HG02759 (cell line): ENCODE results near the gene ELK1.
"Not testable (repeated sequence)": the region's sequence is repeated elsewhere in the genome, so short reads cannot be mapped to it uniquely, and the experiment has no call there.

Experiments used
- ATAC-seq: cut with Tn5 transposase; IDR thresholded peaks from one replicate; pipeline ENCODE4 v1.9.1; 2021; ENCODE audit warnings: mild to moderate bottlenecking, moderate library complexity; ENCODE audit not compliant: unreplicated experiment

ELK1 gene, protein sequence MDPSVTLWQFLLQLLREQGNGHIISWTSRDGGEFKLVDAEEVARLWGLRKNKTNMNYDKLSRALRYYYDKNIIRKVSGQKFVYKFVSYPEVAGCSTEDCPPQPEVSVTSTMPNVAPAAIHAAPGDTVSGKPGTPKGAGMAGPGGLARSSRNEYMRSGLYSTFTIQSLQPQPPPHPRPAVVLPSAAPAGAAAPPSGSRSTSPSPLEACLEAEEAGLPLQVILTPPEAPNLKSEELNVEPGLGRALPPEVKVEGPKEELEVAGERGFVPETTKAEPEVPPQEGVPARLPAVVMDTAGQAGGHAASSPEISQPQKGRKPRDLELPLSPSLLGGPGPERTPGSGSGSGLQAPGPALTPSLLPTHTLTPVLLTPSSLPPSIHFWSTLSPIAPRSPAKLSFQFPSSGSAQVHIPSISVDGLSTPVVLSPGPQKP

DNA sequence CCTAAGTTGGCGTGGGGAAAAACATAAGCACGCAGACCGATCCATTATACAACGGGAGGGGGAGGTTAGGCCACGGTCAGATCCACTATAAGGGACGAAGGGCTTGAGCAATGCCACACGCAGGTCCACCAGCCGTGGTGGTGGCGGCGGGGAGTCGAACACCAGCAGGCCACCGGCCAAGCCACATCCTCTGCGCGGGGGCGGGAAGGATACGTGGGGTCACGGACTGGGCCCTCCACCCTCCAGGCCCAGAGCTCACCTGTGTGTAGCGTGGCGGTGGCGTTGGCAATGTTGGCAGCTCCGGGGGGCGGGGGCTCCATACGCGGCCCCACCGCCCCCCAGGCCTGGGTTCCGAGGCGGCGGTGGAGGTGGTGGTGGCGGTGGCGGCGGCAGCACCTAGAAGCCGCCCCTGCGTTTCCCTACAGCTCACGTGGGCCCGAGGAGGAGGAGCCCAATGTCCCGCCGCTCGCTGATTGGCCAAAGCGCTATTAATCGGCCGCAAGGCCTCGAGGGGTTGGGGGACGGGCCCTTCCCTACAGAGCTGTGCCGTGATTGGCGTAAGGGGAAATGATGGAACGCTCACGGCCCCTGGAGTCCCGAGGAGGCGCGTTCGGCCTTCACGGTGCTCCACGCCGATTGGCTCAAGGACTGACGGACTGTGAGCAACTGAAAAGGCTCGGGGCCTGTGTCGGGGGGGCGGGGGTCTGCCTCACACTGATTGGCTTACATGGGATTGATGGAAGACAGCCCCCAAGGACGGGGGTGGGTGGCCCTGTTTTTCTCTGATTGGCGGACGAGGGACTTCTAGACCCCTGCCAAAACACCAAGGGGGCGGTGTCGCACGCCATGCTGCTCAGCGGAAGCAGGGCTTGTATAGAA, at the start of gene ELK1:
TSS of gene ELK1 (minus strand) at position 400 of the 879 bp plus-strand sequence. CDS start 9,122 bp downstream, outside the sequence.
- peak; percentile 88 for ATAC-seq

DNA sequence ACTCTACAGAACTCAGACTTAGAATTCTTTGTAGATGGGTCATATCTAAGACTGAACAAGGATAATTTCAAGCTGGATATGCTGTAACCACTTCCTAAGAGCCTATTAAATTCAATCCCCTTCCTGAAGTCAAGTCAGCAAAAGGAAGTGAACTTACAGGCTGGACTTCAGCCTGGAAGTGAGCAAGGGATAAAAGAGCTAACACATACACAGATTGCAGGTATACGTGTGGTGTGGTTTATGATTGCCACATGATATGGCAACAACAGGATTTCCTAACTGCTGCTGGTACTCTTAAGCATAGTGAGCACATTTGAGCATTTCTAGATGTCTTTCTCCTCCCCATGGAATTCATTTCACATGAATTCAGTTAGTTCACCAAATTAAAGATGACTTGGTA, 46.8 kb upstream of the ELK1 start:
- no peak for ATAC-seq

DNA sequence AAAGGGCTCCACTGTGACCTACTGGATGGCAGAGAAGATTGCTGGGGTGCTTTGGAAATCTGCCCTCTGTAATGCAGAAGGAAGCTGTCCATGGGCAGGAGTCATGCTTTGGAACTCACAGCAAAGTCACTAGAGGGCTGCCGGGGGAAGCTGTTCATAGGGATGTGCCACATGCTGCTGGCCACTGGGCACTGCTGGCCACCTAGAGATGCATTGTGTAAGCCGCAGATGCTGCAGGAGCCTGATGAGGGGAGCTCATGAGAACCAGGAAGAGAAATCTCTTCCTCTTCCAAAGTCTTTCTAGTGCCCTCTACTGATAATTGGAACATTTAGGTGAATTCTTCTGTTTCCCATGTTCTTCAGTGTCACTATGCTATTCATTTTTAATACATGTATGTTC, 39.8 kb upstream of the ELK1 start:
- ATAC-seq: no peak

DNA sequence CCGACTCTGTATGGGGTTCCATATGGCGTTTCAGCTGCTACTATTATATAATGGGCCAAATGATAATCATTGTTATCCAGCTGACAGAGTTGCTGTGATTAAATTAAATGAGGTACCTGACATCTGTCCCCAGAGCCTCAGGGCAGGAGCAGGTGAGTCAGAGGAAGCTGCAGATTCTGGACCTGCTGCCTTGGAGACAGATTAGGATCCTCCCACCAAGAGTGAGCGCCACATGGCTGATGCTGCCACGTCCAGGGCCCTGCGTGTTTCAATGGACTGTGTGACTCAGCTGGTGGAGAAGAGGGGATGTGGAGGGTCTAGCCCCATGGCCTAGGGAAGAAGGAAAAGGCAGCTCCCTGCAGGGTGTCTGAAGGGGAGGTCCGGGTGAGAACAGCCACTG, 36.9 kb upstream of the ELK1 start:
- no peak for ATAC-seq

DNA sequence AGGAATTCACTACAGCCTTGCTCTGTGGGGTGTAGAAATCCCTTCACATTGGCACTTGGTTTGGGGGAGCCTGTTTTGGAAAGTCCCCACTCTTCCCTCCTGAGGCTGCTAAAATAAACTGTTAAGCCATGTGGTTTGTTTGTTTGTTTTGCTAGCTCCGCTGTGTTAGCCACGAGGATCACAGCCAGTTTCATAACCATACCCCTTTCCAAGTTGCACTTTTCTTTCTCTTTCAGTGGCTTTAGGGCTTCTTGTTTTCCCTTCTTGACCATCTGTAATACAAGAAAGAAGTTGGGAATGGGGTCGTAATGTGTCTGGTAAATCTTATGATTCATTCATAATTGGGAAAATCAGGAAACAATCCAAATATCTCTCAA, 33.5 kb upstream of the ELK1 start:
- no peak for ATAC-seq

DNA sequence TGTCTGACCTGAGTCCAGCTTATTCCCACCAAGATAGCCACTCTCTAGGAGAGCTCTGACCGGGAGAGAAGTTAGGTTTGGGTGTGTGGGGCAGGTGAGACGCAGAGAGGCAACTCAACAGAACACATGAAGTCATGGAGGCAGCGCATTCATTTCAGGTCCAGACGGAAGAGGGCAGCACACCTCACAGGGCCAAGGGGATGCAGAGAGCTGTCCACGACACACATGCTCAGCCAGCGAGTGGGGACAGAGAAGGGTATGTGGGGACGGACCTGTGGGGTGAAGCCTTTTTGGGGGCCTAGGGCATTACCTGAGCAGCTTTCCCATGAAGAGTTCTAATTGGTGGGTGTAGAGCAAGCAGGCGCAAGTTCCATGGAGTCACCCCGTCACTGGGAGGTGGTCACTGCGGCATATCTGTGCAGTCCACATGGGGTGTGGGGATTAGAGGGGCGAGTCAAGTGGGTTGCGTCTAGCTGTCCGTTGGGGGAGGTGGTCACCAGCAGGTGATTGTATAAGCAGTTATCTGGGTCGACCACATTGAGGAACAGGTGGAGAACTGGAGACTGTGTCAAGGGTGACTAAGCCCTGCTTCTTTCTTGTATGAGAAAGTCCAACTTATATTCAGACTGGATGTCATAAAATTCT, 32.9 kb upstream of the ELK1 start:
- no peak for ATAC-seq

DNA sequence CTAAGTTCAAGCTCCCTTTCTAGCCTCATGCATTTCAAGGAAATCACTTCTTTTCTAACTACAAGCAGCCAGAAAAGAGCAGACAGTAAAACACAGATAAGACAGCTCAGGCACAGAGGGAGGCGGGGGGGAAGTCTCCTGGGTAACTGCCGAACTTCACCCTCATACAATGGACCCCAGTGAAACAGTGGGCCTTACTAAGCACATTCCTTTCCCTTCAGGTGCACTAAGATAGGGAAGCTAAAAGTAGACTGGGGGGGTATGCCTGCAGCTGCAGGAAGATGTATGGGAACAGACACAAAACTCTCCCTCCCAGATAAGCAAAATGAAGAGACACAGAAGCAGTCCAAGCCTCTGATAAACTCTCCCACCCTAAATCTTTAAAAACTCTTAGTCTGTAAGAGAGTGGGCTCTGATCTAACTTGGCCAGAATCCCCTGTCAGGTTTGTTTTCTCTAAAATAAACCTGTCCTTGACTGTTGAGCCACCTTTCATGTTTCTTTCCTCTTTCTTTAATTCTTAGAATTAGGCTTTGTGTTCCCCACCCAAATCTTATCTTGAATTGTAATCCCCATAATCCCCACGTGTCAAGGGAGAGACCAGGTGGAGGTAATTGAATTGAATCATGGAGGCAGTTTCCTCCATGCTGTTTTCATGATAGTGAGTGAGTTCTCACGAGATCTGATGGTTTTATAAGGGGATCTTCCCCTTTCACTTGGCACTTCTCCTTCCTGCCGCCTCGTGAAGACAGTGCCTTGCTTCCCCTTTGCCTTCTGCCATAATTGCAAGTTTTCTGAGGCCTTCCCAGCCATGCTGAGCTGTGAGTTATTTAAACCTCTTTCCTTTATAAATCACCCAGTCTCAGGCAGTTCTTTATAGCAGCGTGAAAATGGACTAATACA, 25.8 kb upstream of the ELK1 start:
- ATAC-seq: not testable (repeated sequence)

DNA sequence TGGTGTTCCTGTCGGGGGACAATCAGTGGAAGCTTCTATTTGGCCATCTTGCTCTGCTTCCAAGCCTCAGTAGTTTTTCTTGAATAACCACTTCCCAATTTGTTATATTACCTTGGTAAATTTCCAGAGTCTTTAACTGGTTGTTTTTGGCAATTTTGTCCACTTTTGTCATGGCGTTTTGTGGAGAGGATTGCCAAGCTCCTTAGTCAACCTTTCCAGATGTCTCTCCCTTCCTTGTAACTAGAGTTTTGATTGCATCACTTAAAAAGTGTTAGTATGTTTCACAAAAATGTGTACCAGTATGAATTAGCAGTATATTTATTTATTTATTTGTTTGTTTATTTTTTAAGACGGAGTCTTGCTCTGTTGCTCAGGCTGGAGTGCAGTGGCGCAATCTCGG, 24.4 kb upstream of the ELK1 start:
- no peak for ATAC-seq

DNA sequence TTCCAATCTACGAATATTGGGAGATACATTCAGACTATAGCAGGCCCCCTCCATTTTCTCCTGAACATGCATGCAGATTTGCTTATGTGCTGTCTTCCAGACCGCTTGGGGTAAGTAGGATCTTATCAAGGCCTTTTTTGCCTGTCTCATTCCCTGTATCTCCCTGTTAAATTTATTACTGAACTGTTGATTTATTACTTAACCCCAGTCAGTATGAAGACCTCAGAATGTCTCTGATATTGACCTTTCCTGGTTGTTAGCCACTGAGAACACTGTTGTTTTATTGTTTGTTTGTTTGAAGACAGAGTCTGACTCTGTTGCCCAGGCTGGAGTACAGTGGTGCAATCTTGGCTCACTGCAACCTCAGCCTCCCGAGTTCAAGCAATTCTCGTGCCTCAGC, 15.4 kb upstream of the ELK1 start:
- not testable (repeated sequence) for ATAC-seq

DNA sequence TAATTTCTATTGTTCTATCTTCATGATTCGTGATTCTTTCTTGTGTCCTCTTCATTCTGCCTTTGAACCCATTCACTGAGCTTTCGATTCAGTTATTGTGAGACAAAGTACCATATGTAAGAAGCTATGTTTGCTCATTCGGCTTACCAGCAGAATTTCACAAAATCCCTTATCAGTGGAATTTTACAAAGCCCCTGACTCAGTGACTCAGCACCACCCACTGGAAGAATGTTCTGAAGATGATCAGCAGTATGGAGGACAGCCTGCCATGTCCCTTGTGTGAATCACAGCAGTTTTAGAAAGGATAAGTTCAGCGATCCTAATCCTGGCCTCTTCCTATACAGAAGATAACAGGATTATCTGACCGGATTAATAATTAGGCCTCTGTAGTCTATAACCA, 14.4 kb upstream of the ELK1 start:
- ATAC-seq: no peak

DNA sequence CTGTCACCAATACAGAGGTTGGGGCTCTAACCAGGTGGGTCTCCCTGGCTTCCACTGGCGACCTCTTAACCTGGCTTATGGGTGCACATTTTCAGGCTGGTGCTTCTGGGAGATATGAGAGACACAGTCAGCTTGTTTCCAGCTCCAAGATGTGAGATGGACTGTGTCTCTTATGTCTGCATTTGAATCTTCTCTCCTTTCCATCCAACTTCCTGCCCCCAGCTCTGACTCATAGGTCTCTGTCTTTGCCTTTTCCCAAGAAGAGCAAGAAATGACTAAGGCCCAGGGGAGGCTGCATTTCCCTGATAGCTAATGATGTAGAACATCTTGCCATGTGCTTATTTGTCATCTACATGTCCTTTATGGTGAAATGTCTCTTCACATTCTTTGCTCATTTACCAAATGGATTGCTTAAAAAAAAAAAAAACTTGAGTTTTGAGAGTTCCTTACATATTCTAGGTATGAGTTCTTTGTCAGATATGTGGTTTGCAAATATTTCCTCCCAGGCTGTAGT, 11.8 kb upstream of the ELK1 start:
- ATAC-seq: no peak

DNA sequence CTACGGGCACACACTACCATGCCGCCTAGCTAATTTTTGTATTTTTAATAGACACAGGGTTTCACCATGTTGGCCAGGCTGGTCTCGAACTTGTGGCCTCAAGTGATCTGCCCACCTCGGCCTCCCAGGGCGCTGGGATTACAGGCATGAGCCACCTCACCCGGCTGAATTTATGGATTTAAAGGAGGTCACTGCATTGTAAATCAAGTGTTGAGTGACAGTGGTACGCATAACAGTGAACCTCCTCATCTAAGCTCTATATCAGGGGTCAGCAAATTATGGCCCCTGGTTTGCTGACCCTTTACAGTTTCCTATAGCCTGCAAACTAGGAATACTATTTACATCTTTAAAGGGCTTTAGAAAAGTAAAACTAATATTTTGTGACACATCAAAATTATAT, 11.2 kb upstream of the ELK1 start:
- ATAC-seq: no peak

DNA sequence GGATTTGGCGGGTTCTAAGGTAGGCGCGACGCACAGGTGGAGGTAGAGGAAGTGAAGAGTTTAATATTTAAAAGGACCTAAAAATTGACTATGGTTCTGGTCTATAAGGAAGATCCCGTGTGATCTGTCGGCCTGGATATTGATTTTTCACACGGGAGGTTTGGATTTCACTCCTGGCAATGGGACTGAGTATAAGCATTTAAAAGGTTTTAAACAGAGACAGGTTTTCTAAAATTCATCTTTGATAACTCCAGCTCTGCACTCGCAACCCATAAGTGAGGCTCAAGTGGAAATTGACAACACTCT, 9.0 kb upstream of the ELK1 start:
- ATAC-seq: no peak

DNA sequence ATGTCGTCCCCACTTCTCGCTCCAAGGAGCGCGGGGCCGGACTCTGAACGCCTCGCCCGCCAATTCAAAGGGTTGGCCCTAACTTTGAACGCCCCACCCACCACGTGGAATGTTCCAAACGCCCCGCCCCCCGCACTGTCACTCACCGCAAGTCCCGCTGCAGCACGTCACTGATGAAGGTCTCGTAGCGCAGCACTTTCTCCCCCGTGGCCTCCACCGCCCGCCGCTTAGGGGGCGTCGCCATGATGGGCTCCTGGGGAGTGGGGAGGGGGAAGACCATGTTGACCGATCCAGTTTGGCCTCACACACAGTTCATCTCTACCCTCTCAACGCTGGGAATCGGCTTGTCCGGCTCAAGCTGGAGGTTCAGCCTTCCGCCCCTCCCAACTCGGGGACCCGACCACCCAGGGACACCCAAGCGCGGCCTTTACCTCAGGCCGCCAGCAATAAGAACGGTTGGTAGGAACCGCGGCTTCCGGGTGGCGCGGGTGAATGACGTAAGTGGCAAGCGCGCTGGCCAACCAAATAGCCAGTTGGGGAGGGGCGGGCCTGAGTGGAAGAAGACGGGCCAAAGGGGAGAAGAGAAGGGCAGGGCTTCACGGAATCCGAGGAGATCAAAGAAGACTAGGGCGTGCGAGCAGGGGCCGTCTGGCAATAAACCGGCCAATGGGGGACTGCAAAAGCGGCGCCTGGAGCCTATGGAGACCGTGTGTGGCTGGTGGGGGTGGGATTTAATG, 8.5 kb upstream of the ELK1 start, which contains the start of gene UXT:
TSS of gene UXT (minus strand) at position 497 of the 737 bp plus-strand sequence. CDS start at position 244, 253 bp downstream.
- peak; percentile 82 for ATAC-seq

DNA sequence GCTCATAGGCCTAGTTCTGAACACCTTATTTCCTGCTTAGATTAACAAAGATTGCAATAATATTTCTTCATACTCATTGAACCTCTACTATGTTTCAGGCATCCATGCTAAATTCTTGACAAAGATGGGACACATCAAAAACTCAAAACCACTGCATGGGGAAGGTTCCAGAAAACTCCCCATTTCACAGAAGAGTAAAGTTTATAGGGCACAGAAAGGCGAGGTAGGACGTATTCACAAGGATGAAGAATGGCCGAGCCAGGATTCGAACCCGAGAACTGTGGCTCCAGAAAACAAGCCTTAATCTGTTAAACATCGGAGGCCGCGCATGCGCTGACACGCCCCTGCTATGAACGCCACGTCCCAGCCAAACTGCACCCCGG, 7.9 kb upstream of the ELK1 start:
- ATAC-seq: no peak

DNA sequence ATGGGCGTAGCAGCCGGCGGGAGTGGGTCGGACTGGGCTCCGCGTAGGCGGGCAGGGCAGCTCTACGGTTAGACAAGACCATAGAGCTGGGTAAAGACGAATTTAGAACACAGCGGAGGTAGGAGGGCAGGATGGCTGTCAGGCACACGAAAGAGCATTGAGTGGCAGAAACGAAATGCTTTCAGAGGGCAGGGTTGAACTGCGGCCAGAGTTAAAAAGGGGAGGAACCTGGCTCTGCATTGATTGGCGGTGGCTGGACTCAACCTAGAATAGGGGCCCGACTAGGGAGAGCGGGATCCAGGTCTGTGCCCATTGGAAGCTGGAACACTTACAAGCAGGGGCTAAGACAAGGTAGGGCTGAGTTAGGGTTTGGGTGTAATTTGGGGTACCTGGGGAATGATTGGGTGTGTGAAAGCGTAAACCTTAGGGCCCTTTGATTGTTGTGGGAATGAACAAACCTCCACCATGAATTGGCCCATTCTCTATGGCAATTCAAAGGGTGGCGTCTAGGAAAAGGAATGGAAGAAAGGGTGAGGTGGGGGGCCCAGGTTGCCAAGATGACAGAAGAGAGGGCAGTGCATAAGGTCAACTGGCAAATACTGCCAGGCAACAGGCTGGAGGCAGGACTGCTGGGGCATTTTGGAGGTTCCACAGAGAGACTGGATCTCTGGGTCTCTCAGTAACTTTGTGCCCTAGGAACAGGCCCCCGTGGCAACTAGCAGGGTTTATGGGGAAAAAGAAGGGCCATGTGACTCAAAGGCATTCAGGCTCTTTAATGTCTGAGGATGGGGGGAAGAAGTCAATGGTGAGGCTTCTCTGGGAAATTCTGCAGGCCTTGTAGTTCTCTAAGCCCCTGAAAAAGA, 911 bp upstream of the ELK1 start:
- no peak for ATAC-seq

DNA sequence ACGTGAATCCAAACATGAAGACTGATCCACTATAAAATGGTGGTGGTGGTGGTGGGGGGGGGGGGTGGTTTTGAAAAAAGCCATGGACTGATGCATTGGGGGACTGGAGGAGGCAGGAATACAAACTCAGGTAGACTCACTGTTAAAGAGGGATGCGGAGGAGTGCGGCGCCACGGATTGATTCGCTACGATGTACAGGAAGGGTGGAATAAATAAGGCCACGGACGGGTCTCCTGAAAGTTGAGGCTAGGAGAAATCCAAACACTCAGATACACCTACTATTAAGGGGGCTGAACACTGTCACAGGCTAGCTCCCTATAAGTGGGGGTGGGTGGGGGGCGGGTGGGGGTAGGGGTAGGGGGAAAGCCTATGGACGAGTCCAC, 591 bp downstream of the ELK1 start:
- no peak for ATAC-seq

DNA sequence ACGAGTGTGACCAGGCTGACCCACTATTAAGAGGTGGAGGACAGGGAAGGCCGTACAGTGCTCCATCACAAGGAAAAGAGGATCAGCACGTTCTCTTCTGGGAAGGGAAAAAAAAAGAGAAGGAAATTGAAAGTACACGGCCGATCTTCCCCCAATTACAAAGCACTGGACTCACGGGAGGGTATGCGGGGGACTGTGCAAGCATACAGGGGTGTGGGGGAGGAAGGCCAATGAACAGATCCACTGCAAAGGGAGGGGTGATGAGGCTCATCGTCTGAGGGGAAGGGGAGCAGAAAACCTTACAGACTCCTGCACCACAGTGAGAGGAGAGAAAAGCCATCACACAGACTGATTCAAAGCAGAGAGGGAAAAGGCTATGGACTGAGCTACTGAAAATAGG, 1.1 kb downstream of the ELK1 start:
- no peak for ATAC-seq

DNA sequence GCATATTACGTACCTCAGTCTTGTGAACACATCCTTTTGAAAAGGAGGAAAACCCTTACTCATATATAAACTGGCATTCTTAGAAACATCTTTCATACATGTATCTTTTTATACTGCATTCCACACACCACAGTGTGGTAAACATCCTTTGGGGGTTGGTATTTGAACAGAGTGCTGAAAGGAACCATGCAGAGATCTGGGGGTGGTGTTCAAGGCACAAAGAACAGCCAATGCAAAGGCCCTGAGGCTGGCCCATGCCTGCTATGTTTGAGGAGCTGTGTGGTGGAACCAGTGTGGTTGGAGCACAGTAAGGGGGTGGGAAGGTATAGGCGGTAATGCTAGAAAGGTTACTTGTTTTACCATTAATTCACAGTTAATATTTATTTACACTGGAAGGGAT, 2.0 kb downstream of the ELK1 start:
- ATAC-seq: no peak
